HepG2 (cell line): ENCODE measurements around the gene IFIT3. TPM values are rescaled to one million over a fixed set of nuclear protein-coding genes. Genes with fewer than 3 reads are reported as not detected.

Experiments used
- FOXJ3 ChIP-seq: sonication (generic); formaldehyde crosslinking; IDR thresholded peaks from 2 replicates; pipeline ENCODE4 v1.4.0; 2020; ENCODE audit warnings: missing genetic modification reagents, mild to moderate bottlenecking, borderline replicate concordance
- GABPA ChIP-seq, 2 experiments: IDR thresholded peaks; 2 replicates each; pipeline ENCODE4 v1.6.1; 2011 to 2016; ENCODE audit warnings: low read depth in 2 of 2, low read length in 1 of 2, missing biosample characterization in 1 of 2, missing genetic modification characterization in 1 of 2
- TMF1 ChIP-seq: sonication (generic); formaldehyde crosslinking; IDR thresholded peaks from 2 replicates; pipeline ENCODE4 v1.8.1; 2022; ENCODE audit warnings: low read depth, missing genetic modification reagents
- ZFP36L1 ChIP-seq: sonication (generic); formaldehyde crosslinking; IDR thresholded peaks from 2 replicates; pipeline ENCODE4 v1.8.0; 2022; ENCODE audit warnings: mild to moderate bottlenecking, missing genetic modification reagents, moderate library complexity
- ZNF605 ChIP-seq: sonication (generic); formaldehyde crosslinking; IDR thresholded peaks from 2 replicates; pipeline ENCODE4 v1.8.0; 2022; ENCODE audit warnings: mild to moderate bottlenecking, missing genetic modification reagents
- ZNF746 ChIP-seq: sonication (generic); formaldehyde crosslinking; IDR thresholded peaks from 2 replicates; pipeline ENCODE4 v1.8.0; 2022; ENCODE audit warnings: mild to moderate bottlenecking, missing genetic modification reagents
- ZNF780A ChIP-seq: sonication (generic); formaldehyde crosslinking; IDR thresholded peaks from 2 replicates; pipeline ENCODE4 v1.8.0; 2022; ENCODE audit warnings: mild to moderate bottlenecking, missing genetic modification reagents, moderate library complexity
- ZNF839 ChIP-seq: sonication (generic); formaldehyde crosslinking; IDR thresholded peaks from 2 replicates; pipeline ENCODE4 v1.4.0; 2020; ENCODE audit warnings: missing genetic modification reagents, mild to moderate bottlenecking, borderline replicate concordance
- ZSCAN20 ChIP-seq: sonication (generic); formaldehyde crosslinking; IDR thresholded peaks from 2 replicates; pipeline ENCODE4 v1.4.0; 2020; ENCODE audit warnings: missing genetic modification reagents, mild to moderate bottlenecking, borderline replicate concordance
- polyA plus RNA-seq, 8 experiments: library from polyadenylated mRNA; depleted of rRNA in 3 of 8; stranded (reverse) in 7 of 8; unstranded in 1 of 8; fragments of >200 nt; fragmentation: Illumina TruSeq in 4 of 8; extraction: Trizol in 4 of 8; gene quantifications; 2 replicates each; pipeline versions ENCODE4 v1.2.1 to v1.2.3, GENCODE V29; 2011 to 2016; ENCODE audit warnings: low read depth in 4 of 8, missing spikeins in 1 of 8, mixed read lengths in 1 of 8; ENCODE audit not compliant: insufficient read depth in 1 of 8
- total RNA-seq, 5 experiments: library from RNA; depleted of rRNA; stranded (reverse); fragments of >200 nt; fragmentation: Illumina TruSeq; extraction: Trizol; gene quantifications; 2 replicates each; pipeline ENCODE4 v1.2.3, GENCODE V29; 2016; ENCODE audit warnings: low read depth in 1 of 5
- TF ChIP-seq, protein P1 (sequence below): sonication (generic); formaldehyde crosslinking; IDR thresholded peaks from one replicate; pipeline ENCODE4 v1.5.1; 2020; ENCODE audit warnings: mild to moderate bottlenecking, missing genetic modification reagents; ENCODE audit errors: not compliant biosample characterization
- TF ChIP-seq, protein P2 (sequence below): sonication (generic); formaldehyde crosslinking; IDR thresholded peaks from 2 replicates; pipeline ENCODE4 v1.5.0; 2020; ENCODE audit warnings: missing genetic modification reagents
- TF ChIP-seq, protein P3 (sequence below): sonication (generic); formaldehyde crosslinking; IDR thresholded peaks from 2 replicates; pipeline ENCODE4 v1.4.0; 2020; ENCODE audit warnings: missing genetic modification reagents
- TF ChIP-seq, protein P4 (sequence below): sonication (generic); formaldehyde crosslinking; IDR thresholded peaks from 2 replicates; pipeline ENCODE4 v1.4.0; 2020; ENCODE audit warnings: mild to moderate bottlenecking, missing genetic modification reagents

The IFIT3 gene
- total and polyA plus RNA-seq, 2 of the 13 experiments (the other 11 are each of a cell fraction or from before 2014, with no cell fraction given): 0.48 to 3.1 TPM

DNA sequence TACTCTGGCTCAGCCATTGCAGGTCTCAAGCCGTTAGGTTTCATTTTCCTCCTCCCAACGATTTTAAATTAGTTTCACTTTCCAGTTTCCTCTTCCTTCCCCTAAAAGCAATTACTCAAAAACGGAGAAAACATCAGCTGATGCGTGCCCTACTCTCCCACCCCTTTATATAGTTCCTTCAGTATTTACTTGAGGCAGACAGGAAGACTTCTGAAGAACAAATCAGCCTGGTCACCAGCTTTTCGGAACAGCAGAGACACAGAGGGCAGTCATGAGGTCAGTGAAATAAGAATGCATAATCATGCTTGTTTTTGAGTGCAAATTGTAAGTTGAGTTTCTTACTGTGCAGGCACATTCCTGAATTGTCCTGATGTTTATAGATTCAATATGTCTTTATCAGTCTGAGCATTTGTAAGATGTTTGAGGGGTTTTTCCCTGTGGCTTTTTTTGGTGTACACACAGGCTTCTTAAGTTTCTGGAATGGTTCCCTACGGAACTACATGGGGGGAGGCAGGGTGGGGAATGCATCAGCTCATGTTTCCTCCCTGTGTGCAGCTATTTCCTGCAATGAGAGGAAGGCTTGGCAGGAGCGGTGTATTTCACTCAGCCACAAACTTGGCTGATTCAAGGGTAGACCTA, at the start of gene IFIT3 (continued):
- TF ChIP-seq, protein P1, sequence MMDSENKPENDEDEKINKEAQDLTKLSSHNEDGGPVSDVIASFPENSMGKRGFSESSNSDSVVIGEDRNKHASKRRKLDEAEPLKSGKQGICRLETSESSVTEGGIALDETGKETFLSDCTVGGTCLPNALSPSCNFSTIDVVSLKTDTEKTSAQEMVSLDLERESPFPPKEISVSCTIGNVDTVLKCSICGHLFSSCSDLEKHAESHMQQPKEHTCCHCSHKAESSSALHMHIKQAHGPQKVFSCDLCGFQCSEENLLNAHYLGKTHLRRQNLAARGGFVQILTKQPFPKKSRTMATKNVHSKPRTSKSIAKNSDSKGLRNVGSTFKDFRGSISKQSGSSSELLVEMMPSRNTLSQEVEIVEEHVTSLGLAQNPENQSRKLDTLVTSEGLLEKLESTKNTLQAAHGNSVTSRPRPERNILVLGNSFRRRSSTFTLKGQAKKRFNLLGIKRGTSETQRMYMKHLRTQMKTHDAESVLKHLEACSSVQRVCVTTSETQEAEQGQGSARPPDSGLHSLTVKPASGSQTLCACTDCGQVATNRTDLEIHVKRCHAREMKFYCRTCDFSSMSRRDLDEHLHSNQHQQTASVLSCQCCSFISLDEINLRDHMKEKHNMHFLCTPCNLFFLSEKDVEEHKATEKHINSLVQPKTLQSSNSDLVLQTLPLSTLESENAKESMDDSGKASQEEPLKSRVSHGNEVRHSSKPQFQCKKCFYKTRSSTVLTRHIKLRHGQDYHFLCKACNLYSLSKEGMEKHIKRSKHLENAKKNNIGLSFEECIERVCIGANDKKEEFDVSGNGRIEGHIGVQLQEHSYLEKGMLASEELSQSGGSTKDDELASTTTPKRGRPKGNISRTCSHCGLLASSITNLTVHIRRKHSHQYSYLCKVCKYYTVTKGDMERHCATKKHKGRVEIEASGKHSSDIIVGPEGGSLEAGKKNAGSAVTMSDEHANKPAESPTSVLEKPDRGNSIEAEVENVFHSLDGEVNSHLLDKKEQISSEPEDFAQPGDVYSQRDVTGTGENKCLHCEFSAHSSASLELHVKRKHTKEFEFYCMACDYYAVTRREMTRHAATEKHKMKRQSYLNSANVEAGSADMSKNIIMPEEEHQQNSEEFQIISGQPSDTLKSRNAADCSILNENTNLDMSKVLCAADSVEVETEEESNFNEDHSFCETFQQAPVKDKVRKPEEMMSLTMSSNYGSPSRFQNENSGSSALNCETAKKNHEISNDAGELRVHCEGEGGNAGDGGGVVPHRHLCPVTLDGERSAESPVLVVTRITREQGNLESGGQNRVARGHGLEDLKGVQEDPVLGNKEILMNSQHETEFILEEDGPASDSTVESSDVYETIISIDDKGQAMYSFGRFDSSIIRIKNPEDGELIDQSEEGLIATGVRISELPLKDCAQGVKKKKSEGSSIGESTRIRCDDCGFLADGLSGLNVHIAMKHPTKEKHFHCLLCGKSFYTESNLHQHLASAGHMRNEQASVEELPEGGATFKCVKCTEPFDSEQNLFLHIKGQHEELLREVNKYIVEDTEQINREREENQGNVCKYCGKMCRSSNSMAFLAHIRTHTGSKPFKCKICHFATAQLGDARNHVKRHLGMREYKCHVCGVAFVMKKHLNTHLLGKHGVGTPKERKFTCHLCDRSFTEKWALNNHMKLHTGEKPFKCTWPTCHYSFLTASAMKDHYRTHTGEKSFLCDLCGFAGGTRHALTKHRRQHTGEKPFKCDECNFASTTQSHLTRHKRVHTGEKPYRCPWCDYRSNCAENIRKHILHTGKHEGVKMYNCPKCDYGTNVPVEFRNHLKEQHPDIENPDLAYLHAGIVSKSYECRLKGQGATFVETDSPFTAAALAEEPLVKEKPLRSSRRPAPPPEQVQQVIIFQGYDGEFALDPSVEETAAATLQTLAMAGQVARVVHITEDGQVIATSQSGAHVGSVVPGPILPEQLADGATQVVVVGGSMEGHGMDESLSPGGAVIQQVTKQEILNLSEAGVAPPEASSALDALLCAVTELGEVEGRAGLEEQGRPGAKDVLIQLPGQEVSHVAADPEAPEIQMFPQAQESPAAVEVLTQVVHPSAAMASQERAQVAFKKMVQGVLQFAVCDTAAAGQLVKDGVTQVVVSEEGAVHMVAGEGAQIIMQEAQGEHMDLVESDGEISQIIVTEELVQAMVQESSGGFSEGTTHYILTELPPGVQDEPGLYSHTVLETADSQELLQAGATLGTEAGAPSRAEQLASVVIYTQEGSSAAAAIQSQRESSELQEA: no peak
- peak; percentile 41; the same call in 1 of the 2 replicates for TF ChIP-seq GABPA (IDR thresholded peaks at IDR 0.05; ENCODE audit: low read depth, low read length)
- TF ChIP-seq GABPA (CRISPR knock-in tag; IDR thresholded peaks at IDR 0.05; ENCODE audit: low read depth): peak; percentile 41
- TF ChIP-seq, protein P2, sequence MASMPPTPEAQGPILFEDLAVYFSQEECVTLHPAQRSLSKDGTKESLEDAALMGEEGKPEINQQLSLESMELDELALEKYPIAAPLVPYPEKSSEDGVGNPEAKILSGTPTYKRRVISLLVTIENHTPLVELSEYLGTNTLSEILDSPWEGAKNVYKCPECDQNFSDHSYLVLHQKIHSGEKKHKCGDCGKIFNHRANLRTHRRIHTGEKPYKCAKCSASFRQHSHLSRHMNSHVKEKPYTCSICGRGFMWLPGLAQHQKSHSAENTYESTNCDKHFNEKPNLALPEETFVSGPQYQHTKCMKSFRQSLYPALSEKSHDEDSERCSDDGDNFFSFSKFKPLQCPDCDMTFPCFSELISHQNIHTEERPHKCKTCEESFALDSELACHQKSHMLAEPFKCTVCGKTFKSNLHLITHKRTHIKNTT (CRISPR knock-in tag): no peak
- no peak for TF ChIP-seq FOXJ3
- no peak for TF ChIP-seq ZSCAN20 (CRISPR knock-in tag)
- TF ChIP-seq ZNF839: no peak
- TF ChIP-seq, protein P3, sequence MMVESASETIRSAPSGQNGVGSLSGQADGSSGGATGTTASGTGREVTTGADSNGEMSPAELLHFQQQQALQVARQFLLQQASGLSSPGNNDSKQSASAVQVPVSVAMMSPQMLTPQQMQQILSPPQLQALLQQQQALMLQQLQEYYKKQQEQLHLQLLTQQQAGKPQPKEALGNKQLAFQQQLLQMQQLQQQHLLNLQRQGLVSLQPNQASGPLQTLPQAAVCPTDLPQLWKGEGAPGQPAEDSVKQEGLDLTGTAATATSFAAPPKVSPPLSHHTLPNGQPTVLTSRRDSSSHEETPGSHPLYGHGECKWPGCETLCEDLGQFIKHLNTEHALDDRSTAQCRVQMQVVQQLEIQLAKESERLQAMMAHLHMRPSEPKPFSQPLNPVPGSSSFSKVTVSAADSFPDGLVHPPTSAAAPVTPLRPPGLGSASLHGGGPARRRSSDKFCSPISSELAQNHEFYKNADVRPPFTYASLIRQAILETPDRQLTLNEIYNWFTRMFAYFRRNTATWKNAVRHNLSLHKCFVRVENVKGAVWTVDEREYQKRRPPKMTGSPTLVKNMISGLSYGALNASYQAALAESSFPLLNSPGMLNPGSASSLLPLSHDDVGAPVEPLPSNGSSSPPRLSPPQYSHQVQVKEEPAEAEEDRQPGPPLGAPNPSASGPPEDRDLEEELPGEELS (CRISPR knock-in tag): peak; percentile 32; the same call in 1 of the 2 replicates
- TF ChIP-seq TMF1: no peak
- no peak for TF ChIP-seq ZNF780A
- TF ChIP-seq ZFP36L1 (CRISPR knock-in tag): no peak
- TF ChIP-seq ZNF746 (CRISPR knock-in tag): no peak
- TF ChIP-seq, protein P4, sequence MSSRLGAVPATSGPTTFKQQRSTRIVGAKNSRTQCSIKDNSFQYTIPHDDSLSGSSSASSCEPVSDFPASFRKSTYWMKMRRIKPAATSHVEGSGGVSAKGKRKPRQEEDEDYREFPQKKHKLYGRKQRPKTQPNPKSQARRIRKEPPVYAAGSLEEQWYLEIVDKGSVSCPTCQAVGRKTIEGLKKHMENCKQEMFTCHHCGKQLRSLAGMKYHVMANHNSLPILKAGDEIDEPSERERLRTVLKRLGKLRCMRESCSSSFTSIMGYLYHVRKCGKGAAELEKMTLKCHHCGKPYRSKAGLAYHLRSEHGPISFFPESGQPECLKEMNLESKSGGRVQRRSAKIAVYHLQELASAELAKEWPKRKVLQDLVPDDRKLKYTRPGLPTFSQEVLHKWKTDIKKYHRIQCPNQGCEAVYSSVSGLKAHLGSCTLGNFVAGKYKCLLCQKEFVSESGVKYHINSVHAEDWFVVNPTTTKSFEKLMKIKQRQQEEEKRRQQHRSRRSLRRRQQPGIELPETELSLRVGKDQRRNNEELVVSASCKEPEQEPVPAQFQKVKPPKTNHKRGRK (CRISPR knock-in tag): no peak
- TF ChIP-seq ZNF605 (CRISPR knock-in tag): peak; percentile 58; the same call in 1 of the 2 replicates
